ENCODE data around the gene MAEA.

The MAEA gene

DNA sequence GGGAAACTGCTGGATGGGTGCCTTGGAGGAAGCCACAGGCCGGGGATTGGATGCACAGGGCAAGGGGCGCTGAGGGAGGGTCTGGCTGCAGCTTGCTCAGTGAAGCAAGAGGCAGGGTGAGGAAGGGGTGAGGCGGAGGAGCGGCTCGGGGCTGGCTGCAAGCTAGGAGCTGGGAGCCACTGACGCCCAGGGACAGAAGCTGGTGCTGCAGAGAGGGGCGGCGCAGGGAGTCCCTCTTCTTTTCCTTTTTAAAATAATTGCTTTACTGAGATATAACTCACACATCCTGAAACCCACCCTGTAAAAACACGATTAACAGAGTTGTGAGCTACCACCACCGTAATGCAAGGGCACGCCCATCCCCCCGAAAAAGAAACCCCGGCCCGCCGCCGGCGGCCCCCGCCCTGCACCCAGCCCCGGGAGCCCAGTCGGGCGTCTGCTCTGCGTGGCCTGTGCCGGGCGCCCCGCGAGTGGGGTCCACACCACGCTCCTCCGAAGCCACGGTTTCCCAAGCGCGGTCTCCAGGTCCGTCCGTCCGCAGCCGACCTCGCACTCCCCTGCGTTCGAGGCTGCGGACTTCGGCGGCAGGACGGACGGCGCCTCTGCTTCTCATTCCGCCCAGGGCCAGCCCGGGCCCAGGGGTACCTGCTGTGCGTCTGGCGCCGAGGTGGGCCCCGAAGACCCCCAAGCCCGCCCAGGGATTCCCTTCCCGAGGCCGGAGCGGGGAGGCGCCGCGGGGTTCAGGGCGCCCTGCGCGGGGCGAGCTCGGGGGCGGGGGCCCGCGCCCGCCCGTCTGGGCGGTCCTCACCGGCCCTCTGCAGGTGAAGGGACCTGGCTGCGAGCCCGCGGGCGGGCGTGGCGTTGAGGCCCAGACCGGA lies 56.5 kb downstream of the MAEA start:
- H3K36me3 Mint-ChIP-seq (ENCODE audit: insufficient read depth) = peaks cover 20% of the 10 kb centered on the region
- ATAC-seq (replicated peaks; ENCODE audit: extremely low read depth, poor library complexity, severe bottlenecking) = peak; percentile 26
- peak overlapping the region; percentile 87 for H3K4me3 Mint-ChIP-seq
- H3K27me3 Mint-ChIP-seq = no peaks in the 10 kb centered on the region
- no peaks in the 10 kb centered on the region for H3K9me3 Mint-ChIP-seq
- H3K27ac Mint-ChIP-seq (ENCODE audit: low read depth) = peak overlapping the region; percentile 90
- H3K4me1 Mint-ChIP-seq = peaks cover 39% of the 10 kb centered on the region
- DNase-seq (ENCODE audit: low spot score in 2 of 2) = peak; percentile 26 to 34

- DNase-seq (ENCODE audit: low spot score in 2 of 2) (peak; percentile 100), ATAC-seq (replicated peaks; ENCODE audit: extremely low read depth, poor library complexity, severe bottlenecking) (peak; percentile 94)
- Mint-ChIP-seq H3K27me3 (no peaks in the 10 kb centered on the region), H3K4me3 (peak within 1 kb of the TSS; percentile 87), H3K4me1 (peaks cover 45% of the 10 kb centered on the region), H3K9me3 (no peaks in the 10 kb centered on the region), H3K27ac (ENCODE audit: low read depth) (peak within 1 kb of the TSS; percentile 90), H3K36me3 (ENCODE audit: insufficient read depth) (peaks cover 16% of the 10 kb centered on the region)
Measured at GRCh38 chr4:1346781-1347409, 57.2 kb downstream of the MAEA start, which contains the start of gene UVSSA. Gene UVSSA (plus strand): TSS chr4:1347208. CDS start chr4:1348092, 884 bp downstream.

GRCh38 chr4:1347410-1347864 lies 57.7 kb downstream of the MAEA start:
- peak; percentile 8 for ATAC-seq (replicated peaks; ENCODE audit: extremely low read depth, poor library complexity, severe bottlenecking)
- no peak for DNase-seq (ENCODE audit: low spot score in 2 of 2)
- Mint-ChIP-seq H3K27ac (ENCODE audit: low read depth) (peak overlapping the region; percentile 86), H3K36me3 (ENCODE audit: insufficient read depth) (peaks cover 16% of the 10 kb centered on the region), H3K27me3 (no peaks in the 10 kb centered on the region), H3K4me1 (peaks cover 45% of the 10 kb centered on the region), H3K9me3 (no peaks in the 10 kb centered on the region), H3K4me3 (peak overlapping the region; percentile 87)

GRCh38 chr4:1348014-1348513 lies 58.4 kb downstream of the MAEA start:
- Mint-ChIP-seq H3K36me3 (ENCODE audit: insufficient read depth) (peaks cover 16% of the 10 kb centered on the region), H3K27me3 (no peaks in the 10 kb centered on the region), H3K4me3 (peak overlapping the region; percentile 87), H3K4me1 (peaks cover 45% of the 10 kb centered on the region), H3K27ac (ENCODE audit: low read depth) (peak overlapping the region; percentile 86), H3K9me3 (no peaks in the 10 kb centered on the region)
- DNase-seq (ENCODE audit: low spot score in 2 of 2) (no peak), ATAC-seq (replicated peaks; ENCODE audit: extremely low read depth, poor library complexity, severe bottlenecking) (no peak)

GRCh38 chr4:1348746-1349145 lies 59.1 kb downstream of the MAEA start:
- H3K27ac Mint-ChIP-seq (ENCODE audit: low read depth) = peak overlapping the region; percentile 86
- DNase-seq (ENCODE audit: low spot score in 2 of 2) (no peak), ATAC-seq (replicated peaks; ENCODE audit: extremely low read depth, poor library complexity, severe bottlenecking) (no peak)
- peaks cover 45% of the 10 kb centered on the region for H3K4me1 Mint-ChIP-seq
- peak overlapping the region; percentile 13 for H3K4me3 Mint-ChIP-seq
- H3K9me3 Mint-ChIP-seq = no peaks in the 10 kb centered on the region
- peaks cover 16% of the 10 kb centered on the region for H3K36me3 Mint-ChIP-seq (ENCODE audit: insufficient read depth)
- H3K27me3 Mint-ChIP-seq = no peaks in the 10 kb centered on the region

DNA sequence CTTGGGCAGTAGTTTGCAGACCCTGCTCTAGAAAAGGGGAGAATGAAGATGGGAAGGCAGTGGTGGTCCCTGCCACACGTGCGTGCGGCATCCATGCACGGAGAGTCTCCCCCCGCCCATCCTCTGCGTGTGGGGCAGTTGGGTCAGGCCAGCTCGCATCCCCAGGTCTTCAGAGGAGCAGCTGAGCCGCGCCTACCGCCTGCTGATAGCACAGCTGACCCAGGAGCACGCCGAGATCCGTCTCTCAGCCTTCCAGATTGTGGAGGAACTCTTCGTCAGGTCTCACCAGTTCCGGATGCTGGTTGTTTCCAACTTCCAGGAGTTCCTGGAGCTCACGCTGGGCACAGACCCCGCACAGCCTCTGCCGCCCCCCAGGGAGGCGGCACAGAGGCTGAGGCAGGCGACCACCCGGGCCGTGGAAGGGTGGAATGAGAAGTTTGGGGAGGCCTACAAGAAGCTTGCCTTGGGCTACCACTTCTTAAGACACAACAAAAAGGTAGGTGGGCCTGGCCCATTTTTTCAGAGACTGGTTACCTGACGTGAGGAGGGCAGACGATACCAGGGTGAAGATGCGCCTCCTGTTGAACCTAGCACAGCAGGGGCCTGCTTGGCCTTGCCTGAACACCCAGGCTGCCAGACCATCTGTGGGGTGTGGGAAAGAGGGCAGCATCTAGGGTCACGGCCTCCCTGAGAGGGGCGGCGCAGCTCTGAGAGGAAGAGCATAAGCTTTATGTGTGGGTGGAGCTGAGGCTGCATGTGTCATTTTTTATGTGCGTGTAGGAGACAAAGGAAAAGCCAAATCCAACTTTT lies 59.9 kb downstream of the MAEA start:
- no peaks in the 10 kb centered on the region for H3K9me3 Mint-ChIP-seq
- peaks cover 17% of the 10 kb centered on the region for H3K36me3 Mint-ChIP-seq (ENCODE audit: insufficient read depth)
- ATAC-seq (replicated peaks; ENCODE audit: extremely low read depth, poor library complexity, severe bottlenecking) (no peak), DNase-seq (ENCODE audit: low spot score in 2 of 2) (no peak)
- H3K27me3 Mint-ChIP-seq = no peaks in the 10 kb centered on the region
- no peak overlapping the region for H3K27ac Mint-ChIP-seq (ENCODE audit: low read depth)
- peak overlapping the region; percentile 13 for H3K4me3 Mint-ChIP-seq
- H3K4me1 Mint-ChIP-seq = peaks cover 43% of the 10 kb centered on the region

DNA sequence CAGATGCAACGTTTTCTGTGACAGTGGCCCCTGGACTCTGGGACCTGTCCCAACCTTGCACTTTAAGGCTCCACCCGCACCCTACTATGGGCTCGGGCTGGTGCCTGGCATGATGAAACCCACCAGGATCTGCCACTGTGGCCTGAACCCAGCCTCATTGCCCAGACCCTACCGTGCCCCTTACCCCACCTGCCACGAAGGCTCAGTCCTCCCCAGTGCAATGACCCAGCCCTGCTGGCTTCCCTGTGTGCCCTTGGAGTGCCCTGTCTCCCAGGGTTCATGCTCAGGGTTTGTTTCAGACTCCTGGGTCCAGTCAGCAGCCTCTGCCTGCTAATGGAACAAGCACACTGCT lies 60.5 kb downstream of the MAEA start:
- DNase-seq (ENCODE audit: low spot score in 2 of 2) = no peak
- Mint-ChIP-seq H3K4me3 (no peak overlapping the region), H3K27me3 (no peaks in the 10 kb centered on the region), H3K36me3 (ENCODE audit: insufficient read depth) (peaks cover 17% of the 10 kb centered on the region), H3K4me1 (peaks cover 37% of the 10 kb centered on the region), H3K27ac (ENCODE audit: low read depth) (no peak overlapping the region), H3K9me3 (no peaks in the 10 kb centered on the region)
- ATAC-seq (replicated peaks; ENCODE audit: extremely low read depth, poor library complexity, severe bottlenecking) = no peak

- peak overlapping the region; percentile 57 for H3K27ac Mint-ChIP-seq (ENCODE audit: low read depth)
- H3K4me3 Mint-ChIP-seq = no peak overlapping the region
- H3K36me3 Mint-ChIP-seq (ENCODE audit: insufficient read depth) = peaks cover 9% of the 10 kb centered on the region
- no peaks in the 10 kb centered on the region for H3K9me3 Mint-ChIP-seq
- peaks cover 31% of the 10 kb centered on the region for H3K4me1 Mint-ChIP-seq
- peak; percentile 78 to 94 for DNase-seq (ENCODE audit: low spot score in 2 of 2)
- H3K27me3 Mint-ChIP-seq = no peaks in the 10 kb centered on the region
- peak; percentile 23 for ATAC-seq (replicated peaks; ENCODE audit: extremely low read depth, poor library complexity, severe bottlenecking)
Measured at GRCh38 chr4:1351854-1352566, 62.3 kb downstream of the MAEA start.

DNA sequence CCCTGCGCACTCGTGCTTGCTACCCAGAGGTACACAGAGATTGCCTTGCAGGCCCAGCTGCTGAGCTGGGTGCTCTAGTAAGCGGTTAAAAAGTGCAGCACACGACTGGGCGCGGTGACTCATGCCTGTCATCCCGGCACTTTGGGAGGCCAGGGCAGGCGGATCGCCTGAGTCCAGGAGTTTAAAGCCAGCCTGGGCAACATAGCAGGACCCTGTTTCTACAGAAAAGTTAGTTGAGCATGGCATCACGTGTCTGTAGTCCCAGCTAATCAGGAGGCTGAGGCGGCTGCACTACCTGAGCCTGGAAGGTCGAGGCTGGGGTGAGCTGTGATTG lies 62.8 kb downstream of the MAEA start:
- ATAC-seq (replicated peaks; ENCODE audit: extremely low read depth, poor library complexity, severe bottlenecking) (no peak), DNase-seq (ENCODE audit: low spot score in 2 of 2) (no peak)
- H3K36me3 Mint-ChIP-seq (ENCODE audit: insufficient read depth) = peaks cover 8% of the 10 kb centered on the region
- H3K9me3 Mint-ChIP-seq = no peaks in the 10 kb centered on the region
- H3K4me1 Mint-ChIP-seq = peaks cover 31% of the 10 kb centered on the region
- no peak overlapping the region for H3K27ac Mint-ChIP-seq (ENCODE audit: low read depth)
- H3K27me3 Mint-ChIP-seq = no peaks in the 10 kb centered on the region
- no peak overlapping the region for H3K4me3 Mint-ChIP-seq

DNA sequence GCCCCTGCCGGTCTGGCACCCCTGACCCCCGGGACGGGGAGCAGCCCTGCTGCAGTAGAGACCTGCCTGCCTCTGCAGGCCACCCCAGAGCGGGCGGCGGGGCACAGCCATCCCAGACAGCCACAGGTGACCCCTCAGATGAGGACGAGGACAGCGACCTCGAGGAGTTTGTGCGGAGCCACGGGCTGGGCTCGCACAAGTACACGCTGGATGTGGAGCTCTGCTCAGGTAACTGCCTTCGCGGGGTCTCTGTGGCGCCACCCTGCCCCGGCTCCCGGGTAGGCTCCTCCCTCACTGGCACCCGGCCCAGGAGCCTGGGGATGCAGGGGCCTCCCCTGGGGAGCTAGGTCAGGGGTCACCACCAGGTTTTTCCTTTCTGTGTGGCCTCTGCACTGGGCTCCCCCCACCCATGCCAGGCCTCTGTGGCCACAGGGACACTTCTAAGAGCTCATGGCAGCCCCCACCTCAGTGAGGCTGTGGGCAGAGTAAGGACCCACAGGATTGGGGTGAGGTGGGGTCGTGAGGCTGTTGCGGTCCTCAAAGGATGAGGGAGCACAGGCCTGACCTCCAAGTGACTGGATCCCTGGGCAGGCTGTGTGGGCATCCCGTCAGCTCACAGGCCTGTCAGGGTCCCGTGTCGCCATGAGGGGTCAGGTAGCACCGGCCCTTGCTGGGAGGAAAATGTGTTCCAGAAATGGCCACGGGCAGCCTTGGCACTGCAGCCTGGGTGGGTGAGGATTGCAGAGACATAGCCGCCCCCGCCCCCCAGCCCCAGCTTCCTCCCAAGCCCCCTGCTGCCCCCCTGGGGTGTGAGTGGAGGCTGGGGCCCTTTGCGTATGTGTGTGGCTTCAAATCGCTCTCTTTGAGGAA lies 63.7 kb downstream of the MAEA start:
- Mint-ChIP-seq H3K4me3 (no peak overlapping the region), H3K4me1 (peaks cover 25% of the 10 kb centered on the region), H3K27ac (ENCODE audit: low read depth) (no peak overlapping the region), H3K27me3 (no peaks in the 10 kb centered on the region), H3K36me3 (ENCODE audit: insufficient read depth) (peaks cover 7% of the 10 kb centered on the region), H3K9me3 (no peaks in the 10 kb centered on the region)
- ATAC-seq (replicated peaks; ENCODE audit: extremely low read depth, poor library complexity, severe bottlenecking) = no peak
- DNase-seq (ENCODE audit: low spot score in 2 of 2) = no peak

GRCh38 chr4:1354136-1354982 lies 64.7 kb downstream of the MAEA start:
- no peak for ATAC-seq (replicated peaks; ENCODE audit: extremely low read depth, poor library complexity, severe bottlenecking)
- Mint-ChIP-seq H3K27me3 (no peaks in the 10 kb centered on the region), H3K9me3 (no peaks in the 10 kb centered on the region), H3K27ac (ENCODE audit: low read depth) (no peak overlapping the region), H3K4me1 (peaks cover 16% of the 10 kb centered on the region), H3K36me3 (ENCODE audit: insufficient read depth) (peaks cover 6% of the 10 kb centered on the region), H3K4me3 (no peak overlapping the region)
- DNase-seq (ENCODE audit: low spot score in 2 of 2) = no peak
